ENCODE measurements around the gene ANO10.

Gene ANO10

DNA sequence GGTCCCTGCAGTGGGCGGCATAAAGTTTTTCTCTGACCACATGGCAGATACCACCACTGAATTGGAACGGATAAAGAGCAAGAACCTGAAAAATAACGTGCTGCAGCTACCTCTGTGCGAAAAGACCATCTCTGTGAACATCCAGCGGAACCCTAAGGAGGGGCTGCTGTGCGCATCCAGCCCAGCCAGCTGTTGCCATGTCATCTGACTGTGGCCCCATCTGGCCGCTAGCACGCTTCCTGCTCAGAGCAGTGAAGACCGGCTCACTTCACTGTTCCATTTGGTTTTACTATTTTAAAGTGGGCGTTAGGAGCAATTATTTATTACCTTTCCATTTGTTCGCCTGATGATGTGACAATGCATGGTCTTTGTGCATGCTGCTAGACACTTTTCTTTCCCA lies 273.5 kb downstream of the ANO10 start:
- no CpG with 5 or more reads among the region's 11 CpGs for WGBS (ENCODE audit: extremely low coverage, insufficient coverage, low lambda C conversion rate)
- Histone ChIP-seq H3K4ac (ENCODE audit: low read depth, low read length) (no peak overlapping the region), H3K9ac (ENCODE audit: low read length) (no peak overlapping the region), H3K4me3 (ENCODE audit: low read length) (no peak overlapping the region), H3K4me2 (ENCODE audit: low read length) (no peak overlapping the region), H3K56ac (ENCODE audit: low read length) (no peak overlapping the region), H3K79me1 (ENCODE audit: low read length) (no peaks in the 10 kb centered on the region), H2BK15ac (replicated peaks; ENCODE audit: low read depth) (no peak overlapping the region), H2BK5ac (ENCODE audit: low read length) (no peak overlapping the region), H4K8ac (ENCODE audit: low read depth, low read length) (no peak overlapping the region), H3K27me3 (ENCODE audit: insufficient read depth, low read length, poor library complexity) (no peaks in the 10 kb centered on the region), H2AK5ac (ENCODE audit: low read length) (no peak overlapping the region), H3K27ac (ENCODE audit: low read depth, low read length) (no peak overlapping the region), H3K4me1 (ENCODE audit: control insufficient read depth, low read depth, low read length) (no peaks in the 10 kb centered on the region), H3K36me3 (ENCODE audit: control insufficient read depth, insufficient read depth, low read length) (no peaks in the 10 kb centered on the region), H3K23ac (ENCODE audit: low read length) (no peak overlapping the region), H3K18ac (ENCODE audit: low read length) (no peak overlapping the region), H2BK120ac (ENCODE audit: low read depth, low read length) (no peak overlapping the region), H3K79me2 (ENCODE audit: control insufficient read depth, insufficient read depth, low read length) (no peaks in the 10 kb centered on the region), H4K5ac (ENCODE audit: low read length) (no peak overlapping the region)
- DNase-seq = no peak

GRCh38 chr3:43347774-43348173 lies 274.0 kb downstream of the ANO10 start:
- Histone ChIP-seq H3K18ac (ENCODE audit: low read length) (no peak overlapping the region), H4K8ac (ENCODE audit: low read depth, low read length) (no peak overlapping the region), H3K56ac (ENCODE audit: low read length) (no peak overlapping the region), H3K4me3 (ENCODE audit: low read length) (no peak overlapping the region), H3K36me3 (ENCODE audit: control insufficient read depth, insufficient read depth, low read length) (no peaks in the 10 kb centered on the region), H3K27ac (ENCODE audit: low read depth, low read length) (no peak overlapping the region), H3K79me2 (ENCODE audit: control insufficient read depth, insufficient read depth, low read length) (no peaks in the 10 kb centered on the region), H3K9ac (ENCODE audit: low read length) (no peak overlapping the region), H4K5ac (ENCODE audit: low read length) (no peak overlapping the region), H3K4ac (ENCODE audit: low read depth, low read length) (no peak overlapping the region), H3K23ac (ENCODE audit: low read length) (no peak overlapping the region), H3K4me2 (ENCODE audit: low read length) (no peak overlapping the region), H3K27me3 (ENCODE audit: insufficient read depth, low read length, poor library complexity) (no peaks in the 10 kb centered on the region), H2BK15ac (replicated peaks; ENCODE audit: low read depth) (no peak overlapping the region), H2AK5ac (ENCODE audit: low read length) (no peak overlapping the region), H3K79me1 (ENCODE audit: low read length) (no peaks in the 10 kb centered on the region), H2BK5ac (ENCODE audit: low read length) (no peak overlapping the region), H2BK120ac (ENCODE audit: low read depth, low read length) (no peak overlapping the region), H3K4me1 (ENCODE audit: control insufficient read depth, low read depth, low read length) (no peaks in the 10 kb centered on the region)
- WGBS (ENCODE audit: extremely low coverage, insufficient coverage, low lambda C conversion rate) = no CpG with 5 or more reads among the region's 20 CpGs
- DNase-seq = no peak

DNA sequence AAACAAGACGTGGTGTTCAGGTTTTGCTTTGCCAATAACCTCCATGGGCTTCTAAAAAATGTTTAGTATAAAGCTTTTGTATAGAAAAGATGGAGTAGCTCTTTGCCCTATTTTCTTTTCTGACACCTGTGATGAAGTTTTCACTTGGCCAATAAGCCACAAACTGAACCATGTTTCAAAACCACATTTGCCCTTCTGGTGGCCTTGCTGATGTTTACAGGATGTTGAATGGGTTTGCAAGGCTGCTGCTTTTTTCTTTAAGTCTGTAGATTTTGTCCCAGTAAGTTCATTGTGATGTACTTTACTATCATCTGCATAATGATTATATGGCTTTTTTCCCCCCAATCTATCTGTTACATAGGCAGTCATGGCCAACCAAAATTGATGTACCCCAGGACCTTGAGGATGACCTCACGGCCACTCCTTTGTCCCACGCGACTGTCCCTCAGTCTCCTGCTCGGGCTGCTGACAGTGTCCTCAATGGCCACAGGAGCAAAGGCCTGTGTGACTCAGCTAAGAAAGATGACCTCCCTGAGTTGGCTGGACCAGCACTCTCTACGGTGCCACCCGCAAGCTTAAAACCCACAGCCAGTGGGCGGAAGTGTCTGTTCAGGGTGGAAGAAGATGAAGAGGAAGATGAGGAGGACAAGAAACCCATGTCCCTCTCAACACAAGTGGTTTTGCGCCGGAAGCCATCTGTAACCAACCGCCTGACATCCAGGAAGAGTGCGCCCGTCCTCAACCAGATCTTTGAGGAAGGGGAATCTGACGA lies 274.6 kb downstream of the ANO10 start:
- H3K79me1 ChIP-seq (ENCODE audit: low read length) = no peaks in the 10 kb centered on the region
- no peak overlapping the region for H3K4me3 ChIP-seq (ENCODE audit: low read length)
- H3K27me3 ChIP-seq (ENCODE audit: insufficient read depth, low read length, poor library complexity) = no peaks in the 10 kb centered on the region
- H4K8ac ChIP-seq (ENCODE audit: low read depth, low read length) = no peak overlapping the region
- H3K4me2 ChIP-seq (ENCODE audit: low read length) = no peak overlapping the region
- no peak overlapping the region for H3K4ac ChIP-seq (ENCODE audit: low read depth, low read length)
- H3K27ac ChIP-seq (ENCODE audit: low read depth, low read length) = no peak overlapping the region
- no CpG with 5 or more reads among the region's 14 CpGs for WGBS (ENCODE audit: extremely low coverage, insufficient coverage, low lambda C conversion rate)
- H2AK5ac ChIP-seq (ENCODE audit: low read length) = no peak overlapping the region
- no peak overlapping the region for H4K5ac ChIP-seq (ENCODE audit: low read length)
- H2BK5ac ChIP-seq (ENCODE audit: low read length) = no peak overlapping the region
- no peak overlapping the region for H3K9ac ChIP-seq (ENCODE audit: low read length)
- DNase-seq = no peak
- no peaks in the 10 kb centered on the region for H3K79me2 ChIP-seq (ENCODE audit: control insufficient read depth, insufficient read depth, low read length)
- H2BK120ac ChIP-seq (ENCODE audit: low read depth, low read length) = no peak overlapping the region
- H3K4me1 ChIP-seq (ENCODE audit: control insufficient read depth, low read depth, low read length) = no peaks in the 10 kb centered on the region
- no peak overlapping the region for H2BK15ac ChIP-seq (replicated peaks; ENCODE audit: low read depth)
- H3K56ac ChIP-seq (ENCODE audit: low read length) = no peak overlapping the region
- no peaks in the 10 kb centered on the region for H3K36me3 ChIP-seq (ENCODE audit: control insufficient read depth, insufficient read depth, low read length)
- H3K23ac ChIP-seq (ENCODE audit: low read length) = no peak overlapping the region
- H3K18ac ChIP-seq (ENCODE audit: low read length) = no peak overlapping the region

- H3K18ac ChIP-seq (ENCODE audit: low read length) = no peak overlapping the region
- no peaks in the 10 kb centered on the region for H3K27me3 ChIP-seq (ENCODE audit: insufficient read depth, low read length, poor library complexity)
- H2BK15ac ChIP-seq (replicated peaks; ENCODE audit: low read depth) = no peak overlapping the region
- no peak overlapping the region for H2AK5ac ChIP-seq (ENCODE audit: low read length)
- no peak overlapping the region for H3K4ac ChIP-seq (ENCODE audit: low read depth, low read length)
- no CpG with 5 or more reads among the region's 6 CpGs for WGBS (ENCODE audit: extremely low coverage, insufficient coverage, low lambda C conversion rate)
- no peak overlapping the region for H3K4me3 ChIP-seq (ENCODE audit: low read length)
- H3K4me2 ChIP-seq (ENCODE audit: low read length) = no peak overlapping the region
- H2BK120ac ChIP-seq (ENCODE audit: low read depth, low read length) = no peak overlapping the region
- no peaks in the 10 kb centered on the region for H3K79me1 ChIP-seq (ENCODE audit: low read length)
- no peaks in the 10 kb centered on the region for H3K79me2 ChIP-seq (ENCODE audit: control insufficient read depth, insufficient read depth, low read length)
- no peak overlapping the region for H4K8ac ChIP-seq (ENCODE audit: low read depth, low read length)
- H3K9ac ChIP-seq (ENCODE audit: low read length) = no peak overlapping the region
- no peak for DNase-seq
- H3K36me3 ChIP-seq (ENCODE audit: control insufficient read depth, insufficient read depth, low read length) = no peaks in the 10 kb centered on the region
- H3K4me1 ChIP-seq (ENCODE audit: control insufficient read depth, low read depth, low read length) = no peaks in the 10 kb centered on the region
- H3K56ac ChIP-seq (ENCODE audit: low read length) = no peak overlapping the region
- no peak overlapping the region for H2BK5ac ChIP-seq (ENCODE audit: low read length)
- H3K27ac ChIP-seq (ENCODE audit: low read depth, low read length) = no peak overlapping the region
- H3K23ac ChIP-seq (ENCODE audit: low read length) = no peak overlapping the region
- no peak overlapping the region for H4K5ac ChIP-seq (ENCODE audit: low read length)
Measured at GRCh38 chr3:43345877-43346276, 275.9 kb downstream of the ANO10 start.

GRCh38 chr3:43345246-43345645 lies 276.6 kb downstream of the ANO10 start:
- no peak overlapping the region for H4K5ac ChIP-seq (ENCODE audit: low read length)
- H3K4me1 ChIP-seq (ENCODE audit: control insufficient read depth, low read depth, low read length) = no peaks in the 10 kb centered on the region
- H3K18ac ChIP-seq (ENCODE audit: low read length) = no peak overlapping the region
- no peak overlapping the region for H2BK120ac ChIP-seq (ENCODE audit: low read depth, low read length)
- no peak overlapping the region for H3K56ac ChIP-seq (ENCODE audit: low read length)
- no peak overlapping the region for H3K9ac ChIP-seq (ENCODE audit: low read length)
- H2AK5ac ChIP-seq (ENCODE audit: low read length) = no peak overlapping the region
- H3K4me2 ChIP-seq (ENCODE audit: low read length) = no peak overlapping the region
- H3K27me3 ChIP-seq (ENCODE audit: insufficient read depth, low read length, poor library complexity) = no peaks in the 10 kb centered on the region
- H3K79me2 ChIP-seq (ENCODE audit: control insufficient read depth, insufficient read depth, low read length) = no peaks in the 10 kb centered on the region
- no peak overlapping the region for H3K4ac ChIP-seq (ENCODE audit: low read depth, low read length)
- H3K79me1 ChIP-seq (ENCODE audit: low read length) = no peaks in the 10 kb centered on the region
- no peak overlapping the region for H2BK15ac ChIP-seq (replicated peaks; ENCODE audit: low read depth)
- H2BK5ac ChIP-seq (ENCODE audit: low read length) = no peak overlapping the region
- no peak overlapping the region for H3K4me3 ChIP-seq (ENCODE audit: low read length)
- H3K27ac ChIP-seq (ENCODE audit: low read depth, low read length) = no peak overlapping the region
- no peaks in the 10 kb centered on the region for H3K36me3 ChIP-seq (ENCODE audit: control insufficient read depth, insufficient read depth, low read length)
- H3K23ac ChIP-seq (ENCODE audit: low read length) = no peak overlapping the region
- no CpG with 5 or more reads among the region's 4 CpGs for WGBS (ENCODE audit: extremely low coverage, insufficient coverage, low lambda C conversion rate)
- no peak for DNase-seq
- H4K8ac ChIP-seq (ENCODE audit: low read depth, low read length) = no peak overlapping the region

DNA sequence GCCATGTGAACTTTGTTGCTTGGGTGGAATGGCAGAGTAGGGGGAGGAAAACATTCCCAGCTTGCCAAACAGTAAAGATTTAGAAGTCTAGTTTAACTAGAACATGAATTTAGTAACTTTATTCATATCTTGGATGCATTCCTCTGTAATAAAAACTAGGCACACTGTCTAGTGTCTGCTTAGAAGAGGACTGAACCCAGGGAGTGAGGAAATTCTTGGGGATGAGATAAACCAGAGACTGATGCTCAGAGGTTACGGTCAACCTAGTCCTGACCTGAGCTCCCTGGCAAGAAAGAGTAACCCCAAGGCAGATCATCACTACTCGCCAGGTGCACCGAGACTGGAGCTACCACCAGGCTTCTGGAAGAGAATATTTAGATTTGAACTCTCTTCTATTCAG lies 277.3 kb downstream of the ANO10 start:
- H3K4me3 ChIP-seq (ENCODE audit: low read length) = no peak overlapping the region
- no peak overlapping the region for H3K27ac ChIP-seq (ENCODE audit: low read depth, low read length)
- H4K5ac ChIP-seq (ENCODE audit: low read length) = no peak overlapping the region
- no peak overlapping the region for H3K18ac ChIP-seq (ENCODE audit: low read length)
- H3K79me2 ChIP-seq (ENCODE audit: control insufficient read depth, insufficient read depth, low read length) = no peaks in the 10 kb centered on the region
- no peak overlapping the region for H3K9ac ChIP-seq (ENCODE audit: low read length)
- H3K27me3 ChIP-seq (ENCODE audit: insufficient read depth, low read length, poor library complexity) = no peaks in the 10 kb centered on the region
- H3K79me1 ChIP-seq (ENCODE audit: low read length) = no peaks in the 10 kb centered on the region
- no peak overlapping the region for H2BK5ac ChIP-seq (ENCODE audit: low read length)
- H3K36me3 ChIP-seq (ENCODE audit: control insufficient read depth, insufficient read depth, low read length) = no peaks in the 10 kb centered on the region
- H2AK5ac ChIP-seq (ENCODE audit: low read length) = no peak overlapping the region
- H2BK15ac ChIP-seq (replicated peaks; ENCODE audit: low read depth) = no peak overlapping the region
- no peak overlapping the region for H4K8ac ChIP-seq (ENCODE audit: low read depth, low read length)
- H3K23ac ChIP-seq (ENCODE audit: low read length) = no peak overlapping the region
- no CpG with 5 or more reads among the region's 3 CpGs for WGBS (ENCODE audit: extremely low coverage, insufficient coverage, low lambda C conversion rate)
- H3K4me2 ChIP-seq (ENCODE audit: low read length) = no peak overlapping the region
- no peak overlapping the region for H2BK120ac ChIP-seq (ENCODE audit: low read depth, low read length)
- DNase-seq = no peak
- H3K56ac ChIP-seq (ENCODE audit: low read length) = no peak overlapping the region
- no peaks in the 10 kb centered on the region for H3K4me1 ChIP-seq (ENCODE audit: control insufficient read depth, low read depth, low read length)
- no peak overlapping the region for H3K4ac ChIP-seq (ENCODE audit: low read depth, low read length)
